Left ventricle myocardium inferior (tissue), 1 donor: Measurements from ENCODE around the gene SPECC1L. TPM values are rescaled to one million over a fixed set of nuclear protein-coding genes. Genes with fewer than 3 reads are reported as not detected.

Source experiments
- DNase-seq: peaks from one replicate; pipeline ENCODE4 v3.0.0-alpha.2; 2020
- H3K27ac ChIP-seq: fragments of 200-600 bp; replicated peaks from 2 replicates; pipeline ENCODE4 v1.8.0; 2021
- H3K27me3 ChIP-seq: fragments of 200-600 bp; 2 replicates; pipeline ENCODE4 v1.8.0; 2021; ENCODE audit warnings: low read depth
- H3K36me3 ChIP-seq: fragments of 200-600 bp; 2 replicates; pipeline ENCODE4 v1.8.0; 2021
- H3K4me1 ChIP-seq: fragments of 200-600 bp; 2 replicates; pipeline ENCODE4 v1.8.0; 2021
- H3K4me3 ChIP-seq: fragments of 200-600 bp; 2 replicates; pipeline ENCODE4 v1.8.0; 2021; ENCODE audit warnings: mild to moderate bottlenecking, moderate library complexity
- H3K9me3 ChIP-seq: fragments of 200-600 bp; replicated peaks from 2 replicates; pipeline ENCODE4 v1.8.0; 2021
- CTCF ChIP-seq: fragments of 200-600 bp; IDR thresholded peaks from 2 replicates; pipeline ENCODE4 v1.8.0; 2021; ENCODE audit warnings: antibody characterized with exemption, mild to moderate bottlenecking, borderline replicate concordance
- intact Hi-C: fragments of 100-400 bp; cut with micrococcal nuclease; formaldehyde crosslinking; loops from one replicate; pipeline ENCODE4 v1.11.0; 2022
- total RNA-seq: library from RNA; stranded (reverse); fragmentation: NEBNext Ultra II Directional; extraction: Animal tissue kit (Norgen Biotek cat#: 25700); gene quantifications from one replicate; pipeline ENCODE4 v1.2.1, GENCODE V29; 2021
- donor health status: DM: no; HTN: yes; CAD: no; lungs with severe emphysema.

SPECC1L gene
- total RNA-seq, 1 donor from 2014 or later: 51.9 TPM

GRCh38 chr22:24437741-24438328 lies 167.2 kb downstream of the SPECC1L start:
- Histone ChIP-seq H3K27ac (peak overlapping the region; percentile 79), H3K36me3 (no peaks in the 10 kb centered on the region), H3K4me1 (peaks cover 76% of the 10 kb centered on the region), H3K9me3 (no peaks in the 10 kb centered on the region), H3K4me3 (no peak overlapping the region), H3K27me3 (no peaks in the 10 kb centered on the region)
- DNase-seq: no peak
- no peak for TF ChIP-seq CTCF
- intact Hi-C loops: no loop called here

- H3K27me3 ChIP-seq: no peaks in the 10 kb centered on the region
- no peaks in the 10 kb centered on the region for H3K36me3 ChIP-seq
- no peaks in the 10 kb centered on the region for H3K9me3 ChIP-seq
- H3K4me1 ChIP-seq: peaks cover 66% of the 10 kb centered on the region
- H3K4me3 ChIP-seq: no peak overlapping the region
- intact Hi-C loops: no loop called here
- DNase-seq: no peak
- no peak overlapping the region for H3K27ac ChIP-seq
- TF ChIP-seq CTCF: no peak
These were observed 169.7 kb downstream of the SPECC1L start for GRCh38 chr22:24440270-24440717.

- TF ChIP-seq CTCF: no peak
- no peak for DNase-seq
- intact Hi-C loops: no loop called here
- no peak overlapping the region for H3K4me3 ChIP-seq
- no peak overlapping the region for H3K27ac ChIP-seq
- H3K27me3 ChIP-seq: no peaks in the 10 kb centered on the region
- H3K4me1 ChIP-seq: peaks cover 66% of the 10 kb centered on the region
- no peaks in the 10 kb centered on the region for H3K36me3 ChIP-seq
- no peaks in the 10 kb centered on the region for H3K9me3 ChIP-seq
These were observed 170.2 kb downstream of the SPECC1L start for GRCh38 chr22:24440718-24441405.

GRCh38 chr22:24441406-24442351 lies 171.0 kb downstream of the SPECC1L start:
- no peaks in the 10 kb centered on the region for H3K27me3 ChIP-seq
- no peak for TF ChIP-seq CTCF
- H3K4me1 ChIP-seq: peaks cover 58% of the 10 kb centered on the region
- no peak overlapping the region for H3K4me3 ChIP-seq
- no peaks in the 10 kb centered on the region for H3K36me3 ChIP-seq
- H3K9me3 ChIP-seq: no peaks in the 10 kb centered on the region
- peak; percentile 37 for DNase-seq
- H3K27ac ChIP-seq: peak overlapping the region; percentile 53
- intact Hi-C loops: no loop called here

GRCh38 chr22:24442352-24442744 lies 171.7 kb downstream of the SPECC1L start:
- peaks cover 52% of the 10 kb centered on the region for H3K4me1 ChIP-seq
- no peak for TF ChIP-seq CTCF
- no peaks in the 10 kb centered on the region for H3K9me3 ChIP-seq
- no peaks in the 10 kb centered on the region for H3K27me3 ChIP-seq
- H3K27ac ChIP-seq: peak overlapping the region; percentile 53
- no peaks in the 10 kb centered on the region for H3K36me3 ChIP-seq
- no peak overlapping the region for H3K4me3 ChIP-seq
- no peak for DNase-seq
- intact Hi-C loops: no loop called here
